HepG2 (cell line): ENCODE data around the gene CYP21A2. TPM values are rescaled to one million over a fixed set of nuclear protein-coding genes. Genes with fewer than 3 reads are reported as not detected.
A peak's percentile ranks its signal among the peaks of the same experiment; 100 is the strongest.

Experiments used
- FOXC1 ChIP-seq: sonication (generic); formaldehyde crosslinking; IDR thresholded peaks from 2 replicates; pipeline ENCODE4 v1.8.0; 2022; ENCODE audit warnings: mild to moderate bottlenecking, missing genetic modification reagents, borderline replicate concordance
- JUNB ChIP-seq: sonication (generic); formaldehyde crosslinking; IDR thresholded peaks from 2 replicates; pipeline ENCODE4 v1.8.0; 2022; ENCODE audit warnings: missing genetic modification reagents, mild to moderate bottlenecking, borderline replicate concordance
- KDM5B ChIP-seq: sonication (generic); formaldehyde crosslinking; IDR thresholded peaks from 2 replicates; pipeline ENCODE4 v1.4.0; 2020; ENCODE audit warnings: missing genetic modification reagents, mild to moderate bottlenecking, borderline replicate concordance
- MED1 ChIP-seq: sonication (generic); formaldehyde crosslinking; IDR thresholded peaks from 2 replicates; pipeline ENCODE4 v1.4.0; 2020; ENCODE audit warnings: missing genetic modification reagents
- MED8 ChIP-seq: sonication (generic); formaldehyde crosslinking; IDR thresholded peaks from 2 replicates; pipeline ENCODE4 v1.8.1; 2023; ENCODE audit warnings: mild to moderate bottlenecking, missing genetic modification reagents; ENCODE audit not compliant: insufficient replicate concordance
- SMARCC2 ChIP-seq: fragments of 450-650 bp; IDR thresholded peaks from 2 replicates; pipeline ENCODE4 v1.6.1; 2017; ENCODE audit warnings: antibody characterized with exemption, mild to moderate bottlenecking
- SNAPC2 ChIP-seq: sonication (generic); formaldehyde crosslinking; IDR thresholded peaks from 2 replicates; pipeline ENCODE4 v1.8.1; 2022; ENCODE audit warnings: mild to moderate bottlenecking, missing genetic modification reagents
- SP2 ChIP-seq: sonication (generic); formaldehyde crosslinking; IDR thresholded peaks from 2 replicates; pipeline ENCODE4 v1.5.1; 2020; ENCODE audit warnings: mild to moderate bottlenecking, missing genetic modification reagents
- SRY ChIP-seq: sonication (generic); formaldehyde crosslinking; IDR thresholded peaks from 2 replicates; pipeline ENCODE4 v1.8.0; 2022; ENCODE audit warnings: mild to moderate bottlenecking, missing genetic modification reagents
- ZNF333 ChIP-seq: sonication (generic); formaldehyde crosslinking; IDR thresholded peaks from 2 replicates; pipeline ENCODE4 v1.4.0; 2020; ENCODE audit warnings: mild to moderate bottlenecking, missing genetic modification reagents, borderline replicate concordance
- ZNF367 ChIP-seq: sonication (generic); formaldehyde crosslinking; IDR thresholded peaks from 2 replicates; pipeline ENCODE4 v1.4.0; 2020; ENCODE audit warnings: missing genetic modification reagents, borderline replicate concordance
- ZNF382 ChIP-seq: sonication (generic); formaldehyde crosslinking; IDR thresholded peaks from 2 replicates; pipeline ENCODE4 v1.5.0; 2020; ENCODE audit warnings: missing genetic modification reagents, mild to moderate bottlenecking, borderline replicate concordance
- ZNF460 ChIP-seq: sonication (generic); formaldehyde crosslinking; IDR thresholded peaks from 2 replicates; pipeline ENCODE4 v1.5.1; 2020; ENCODE audit warnings: missing genetic modification reagents, mild to moderate bottlenecking, borderline replicate concordance
- ZNF839 ChIP-seq: sonication (generic); formaldehyde crosslinking; IDR thresholded peaks from 2 replicates; pipeline ENCODE4 v1.4.0; 2020; ENCODE audit warnings: missing genetic modification reagents, mild to moderate bottlenecking, borderline replicate concordance
- ZNF878 ChIP-seq: sonication (generic); formaldehyde crosslinking; IDR thresholded peaks from 2 replicates; pipeline ENCODE4 v1.8.1; 2023; ENCODE audit warnings: mild to moderate bottlenecking, missing genetic modification reagents, moderate library complexity
- ZSCAN30 ChIP-seq: sonication (generic); formaldehyde crosslinking; IDR thresholded peaks from 2 replicates; pipeline ENCODE4 v1.5.0; 2020; ENCODE audit warnings: mild to moderate bottlenecking, missing genetic modification reagents
- polyA plus RNA-seq, 8 experiments: library from polyadenylated mRNA; depleted of rRNA in 3 of 8; stranded (reverse) in 7 of 8; unstranded in 1 of 8; fragments of >200 nt; fragmentation: Illumina TruSeq in 4 of 8; extraction: Trizol in 4 of 8; gene quantifications; 2 replicates each; pipeline versions ENCODE4 v1.2.1 to v1.2.3, GENCODE V29; 2011 to 2016; ENCODE audit warnings: low read depth in 4 of 8, missing spikeins in 1 of 8, mixed read lengths in 1 of 8; ENCODE audit not compliant: insufficient read depth in 1 of 8
- total RNA-seq, 5 experiments: library from RNA; depleted of rRNA; stranded (reverse); fragments of >200 nt; fragmentation: Illumina TruSeq; extraction: Trizol; gene quantifications; 2 replicates each; pipeline ENCODE4 v1.2.3, GENCODE V29; 2016; ENCODE audit warnings: low read depth in 1 of 5
- TF ChIP-seq, protein P1 (sequence below): sonication (generic); formaldehyde crosslinking; IDR thresholded peaks from 2 replicates; pipeline ENCODE4 v1.4.0; 2020; ENCODE audit warnings: missing genetic modification reagents
- TF ChIP-seq, protein P2 (sequence below): sonication (generic); formaldehyde crosslinking; IDR thresholded peaks from 2 replicates; pipeline ENCODE4 v1.5.0; 2020; ENCODE audit warnings: missing genetic modification reagents
- TF ChIP-seq, protein P3 (sequence below): sonication (generic); formaldehyde crosslinking; IDR thresholded peaks from 2 replicates; pipeline ENCODE4 v1.5.1; 2020; ENCODE audit warnings: mild to moderate bottlenecking, missing genetic modification reagents, borderline replicate concordance
- TF ChIP-seq, protein P4 (sequence below): sonication (generic); formaldehyde crosslinking; IDR thresholded peaks from 2 replicates; pipeline ENCODE4 v1.4.0; 2020; ENCODE audit warnings: missing genetic modification reagents, borderline replicate concordance
- TF ChIP-seq, protein P5 (sequence below): sonication (generic); formaldehyde crosslinking; IDR thresholded peaks from 2 replicates; pipeline ENCODE4 v1.5.0; 2020; ENCODE audit warnings: missing genetic modification reagents

Gene CYP21A2
- total and polyA plus RNA-seq, 2 of the 13 experiments (the other 11 are each of a cell fraction or from before 2014, with no cell fraction given), result 1.5 to 6.3 TPM

DNA sequence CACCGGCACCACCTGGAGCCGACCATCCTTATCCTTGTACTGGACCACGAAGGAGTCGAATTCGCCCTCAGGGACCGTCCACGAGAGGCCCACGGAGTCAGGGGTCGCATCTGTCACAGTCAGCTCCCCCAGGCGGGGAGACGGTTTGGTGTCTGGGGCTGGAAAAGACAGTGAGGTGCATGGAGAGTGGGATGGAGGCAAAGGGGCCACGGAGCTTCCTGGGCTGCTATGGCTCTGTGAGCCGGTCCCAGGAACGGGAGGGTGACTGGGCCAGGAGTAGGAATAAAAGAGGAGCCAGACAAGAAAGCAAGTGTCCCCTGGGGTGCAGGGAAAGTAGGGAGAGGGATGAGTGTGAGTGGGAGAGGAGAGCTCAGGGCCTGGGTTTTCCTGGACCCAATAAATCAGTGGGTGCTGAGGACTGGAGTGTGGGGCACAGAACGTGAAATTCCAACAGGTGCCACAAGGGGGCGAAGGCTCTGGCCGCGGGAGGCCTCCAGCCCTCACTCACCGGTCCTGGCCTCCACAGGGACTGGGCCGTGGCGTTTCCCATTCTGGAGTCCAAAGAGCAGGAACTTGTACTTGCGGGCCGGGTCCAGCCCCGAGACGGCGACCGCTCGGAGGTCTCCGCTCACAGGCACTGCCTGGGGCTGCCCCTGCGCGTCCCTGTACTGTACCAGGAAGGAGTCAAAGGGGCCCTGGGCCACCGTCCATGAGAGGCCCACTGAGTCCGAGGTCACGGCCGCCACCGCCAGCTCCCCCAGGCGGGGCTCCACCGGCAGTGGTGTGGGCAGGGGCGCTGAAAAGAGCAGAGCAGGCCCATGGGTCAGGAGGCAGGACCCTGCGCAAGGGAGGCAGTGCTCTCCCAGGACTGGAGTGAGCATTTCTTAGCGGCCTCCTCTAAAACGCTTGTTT, 9.9 kb downstream of the CYP21A2 start (continued):
- TF ChIP-seq ZNF382 (CRISPR knock-in tag) (no peak), ZNF333 (CRISPR knock-in tag) (no peak), MED1 (CRISPR knock-in tag) (peak; percentile 74), JUNB (CRISPR knock-in tag) (no peak), FOXC1 (CRISPR knock-in tag) (peak; percentile 37), ZNF878 (no peak), SRY (CRISPR knock-in tag) (no peak), MED8 (CRISPR knock-in tag) (no peak), KDM5B (CRISPR knock-in tag) (peak; percentile 86), SNAPC2 (CRISPR knock-in tag) (no peak), ZNF460 (CRISPR knock-in tag) (peak; percentile 43; the same call in 1 of the 2 replicates), SP2 (CRISPR knock-in tag) (no peak), SMARCC2 (no peak), ZSCAN30 (CRISPR knock-in tag) (no peak), ZNF839 (CRISPR knock-in tag) (0 out of 2 replicates have a peak, but pooled peaks have one; percentile 27), ZNF367 (peak; percentile 65; the same call in 1 of the 2 replicates)
- TF ChIP-seq, protein P1, sequence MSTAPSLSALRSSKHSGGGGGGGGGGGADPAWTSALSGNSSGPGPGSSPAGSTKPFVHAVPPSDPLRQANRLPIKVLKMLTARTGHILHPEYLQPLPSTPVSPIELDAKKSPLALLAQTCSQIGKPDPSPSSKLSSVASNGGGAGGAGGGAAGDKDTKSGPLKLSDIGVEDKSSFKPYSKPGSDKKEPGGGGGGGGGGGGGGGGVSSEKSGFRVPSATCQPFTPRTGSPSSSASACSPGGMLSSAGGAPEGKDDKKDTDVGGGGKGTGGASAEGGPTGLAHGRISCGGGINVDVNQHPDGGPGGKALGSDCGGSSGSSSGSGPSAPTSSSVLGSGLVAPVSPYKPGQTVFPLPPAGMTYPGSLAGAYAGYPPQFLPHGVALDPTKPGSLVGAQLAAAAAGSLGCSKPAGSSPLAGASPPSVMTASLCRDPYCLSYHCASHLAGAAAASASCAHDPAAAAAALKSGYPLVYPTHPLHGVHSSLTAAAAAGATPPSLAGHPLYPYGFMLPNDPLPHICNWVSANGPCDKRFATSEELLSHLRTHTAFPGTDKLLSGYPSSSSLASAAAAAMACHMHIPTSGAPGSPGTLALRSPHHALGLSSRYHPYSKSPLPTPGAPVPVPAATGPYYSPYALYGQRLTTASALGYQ (CRISPR knock-in tag), result peak; percentile 75; the same call in 1 of the 2 replicates
- TF ChIP-seq, protein P2, sequence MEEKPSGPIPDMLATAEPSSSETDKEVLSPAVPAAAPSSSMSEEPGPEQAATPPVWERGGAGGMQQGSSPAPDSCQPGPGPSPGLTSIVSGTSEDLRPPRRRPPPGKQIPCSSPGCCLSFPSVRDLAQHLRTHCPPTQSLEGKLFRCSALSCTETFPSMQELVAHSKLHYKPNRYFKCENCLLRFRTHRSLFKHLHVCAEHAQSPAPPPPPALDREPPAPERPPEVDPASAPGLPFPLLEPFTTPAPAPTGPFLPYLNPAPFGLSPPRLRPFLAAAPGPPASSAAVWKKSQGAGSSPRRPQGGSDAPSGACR, result peak; percentile 85
- TF ChIP-seq, protein P3, sequence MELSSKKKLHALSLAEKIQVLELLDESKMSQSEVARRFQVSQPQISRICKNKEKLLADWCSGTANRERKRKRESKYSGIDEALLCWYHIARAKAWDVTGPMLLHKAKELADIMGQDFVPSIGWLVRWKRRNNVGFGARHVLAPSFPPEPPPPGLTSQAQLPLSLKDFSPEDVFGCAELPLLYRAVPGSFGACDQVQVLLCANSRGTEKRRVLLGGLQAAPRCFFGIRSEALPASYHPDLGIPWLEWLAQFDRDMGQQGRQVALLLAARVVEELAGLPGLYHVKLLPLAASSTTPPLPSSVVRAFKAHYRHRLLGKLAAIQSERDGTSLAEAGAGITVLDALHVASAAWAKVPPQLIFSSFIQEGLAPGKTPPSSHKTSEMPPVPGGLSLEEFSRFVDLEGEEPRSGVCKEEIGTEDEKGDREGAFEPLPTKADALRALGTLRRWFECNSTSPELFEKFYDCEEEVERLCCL (CRISPR knock-in tag), result no peak; the same call in 1 of the 2 replicates
- TF ChIP-seq, protein P4, sequence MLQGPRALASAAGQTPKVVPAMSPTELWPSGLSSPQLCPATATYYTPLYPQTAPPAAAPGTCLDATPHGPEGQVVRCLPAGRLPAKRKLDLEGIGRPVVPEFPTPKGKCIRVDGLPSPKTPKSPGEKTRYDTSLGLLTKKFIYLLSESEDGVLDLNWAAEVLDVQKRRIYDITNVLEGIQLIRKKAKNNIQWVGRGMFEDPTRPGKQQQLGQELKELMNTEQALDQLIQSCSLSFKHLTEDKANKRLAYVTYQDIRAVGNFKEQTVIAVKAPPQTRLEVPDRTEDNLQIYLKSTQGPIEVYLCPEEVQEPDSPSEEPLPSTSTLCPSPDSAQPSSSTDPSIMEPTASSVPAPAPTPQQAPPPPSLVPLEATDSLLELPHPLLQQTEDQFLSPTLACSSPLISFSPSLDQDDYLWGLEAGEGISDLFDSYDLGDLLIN (CRISPR knock-in tag), result 0 out of 2 replicates have a peak, but pooled peaks have one; percentile 41
- TF ChIP-seq, protein P5, sequence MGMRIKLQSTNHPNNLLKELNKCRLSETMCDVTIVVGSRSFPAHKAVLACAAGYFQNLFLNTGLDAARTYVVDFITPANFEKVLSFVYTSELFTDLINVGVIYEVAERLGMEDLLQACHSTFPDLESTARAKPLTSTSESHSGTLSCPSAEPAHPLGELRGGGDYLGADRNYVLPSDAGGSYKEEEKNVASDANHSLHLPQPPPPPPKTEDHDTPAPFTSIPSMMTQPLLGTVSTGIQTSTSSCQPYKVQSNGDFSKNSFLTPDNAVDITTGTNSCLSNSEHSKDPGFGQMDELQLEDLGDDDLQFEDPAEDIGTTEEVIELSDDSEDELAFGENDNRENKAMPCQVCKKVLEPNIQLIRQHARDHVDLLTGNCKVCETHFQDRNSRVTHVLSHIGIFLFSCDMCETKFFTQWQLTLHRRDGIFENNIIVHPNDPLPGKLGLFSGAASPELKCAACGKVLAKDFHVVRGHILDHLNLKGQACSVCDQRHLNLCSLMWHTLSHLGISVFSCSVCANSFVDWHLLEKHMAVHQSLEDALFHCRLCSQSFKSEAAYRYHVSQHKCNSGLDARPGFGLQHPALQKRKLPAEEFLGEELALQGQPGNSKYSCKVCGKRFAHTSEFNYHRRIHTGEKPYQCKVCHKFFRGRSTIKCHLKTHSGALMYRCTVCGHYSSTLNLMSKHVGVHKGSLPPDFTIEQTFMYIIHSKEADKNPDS (CRISPR knock-in tag), result peak; percentile 63; the same call in 1 of the 2 replicates
